H1 (cell line): Measurements from ENCODE around the gene PRRG1. TPM values are rescaled to one million over a fixed set of nuclear protein-coding genes. Genes with fewer than 3 reads are reported as not detected.

Source experiments
- CTCF ChIA-PET: fragments of 300-600 bp; sonication (Branson Sonifier 250); formaldehyde crosslinking; loops from one replicate; lab custom pipeline; 2021; ENCODE audit not compliant: partially characterized antibody; lab: Charles Lee
- POLR2A ChIA-PET: fragments of 300-600 bp; sonication (Branson Sonifier 250); formaldehyde crosslinking; loops from one replicate; lab custom pipeline; 2021; ENCODE audit warnings: inconsistent platforms; ENCODE audit not compliant: partially characterized antibody; lab: Charles Lee
- DNase-seq, 2 experiments: peaks; one replicate each; pipeline versions ENCODE4 v3.0.0 to v3.0.0-alpha.2; 2010 to 2022; ENCODE audit warnings: low spot score in 2 of 2, low read depth in 1 of 2, mixed read lengths in 1 of 2
- FAIRE-seq: peaks from 2 replicates; lab custom pipeline; 2011; peaks lifted over from hg19 to GRCh38; lab: Jason Lieb, UNC
- H2AFZ ChIP-seq: 2 replicates; pipeline ENCODE4 v1.8.1; 2012; ENCODE audit warnings: low read length, inconsistent platforms
- H2AK5ac ChIP-seq: 2 replicates; pipeline ENCODE4 v1.6.1; 2013; ENCODE audit warnings: low read depth, low read length
- H2BK120ac ChIP-seq: replicated peaks from 2 replicates; pipeline ENCODE3; 2013; ENCODE audit warnings: low read depth, low read length, inconsistent platforms
- H2BK12ac ChIP-seq: 2 replicates; pipeline ENCODE4 v1.6.1; 2013; ENCODE audit warnings: low read depth, low read length
- H2BK15ac ChIP-seq: 2 replicates; pipeline ENCODE4 v1.6.1; 2013; ENCODE audit warnings: low read length
- H2BK20ac ChIP-seq: 2 replicates; pipeline ENCODE4 v1.6.1; 2013; ENCODE audit warnings: low read length
- H2BK5ac ChIP-seq: 2 replicates; pipeline ENCODE4 v1.6.1; 2013; ENCODE audit warnings: low read depth, low read length
- H3K14ac ChIP-seq: 2 replicates; pipeline ENCODE4 v1.6.1; 2013; ENCODE audit warnings: inconsistent platforms; ENCODE audit not compliant: insufficient read length
- H3K18ac ChIP-seq: 2 replicates; pipeline ENCODE4 v1.6.1; 2013; ENCODE audit warnings: low read length; ENCODE audit errors: extremely low read depth
- H3K23ac ChIP-seq: 2 replicates; pipeline ENCODE4 v1.6.1; 2013; ENCODE audit warnings: inconsistent platforms; ENCODE audit not compliant: insufficient read length
- H3K23me2 ChIP-seq: 2 replicates; pipeline ENCODE4 v1.6.1; 2013; ENCODE audit warnings: low read depth, low read length
- H3K27ac ChIP-seq: 2 replicates; pipeline ENCODE4 v1.6.1; 2011; ENCODE audit warnings: low read depth, low read length, inconsistent platforms
- H3K27me3 ChIP-seq, 4 experiments: replicated peaks in 1 of 4; 1 replicate in 1 of 4; 2 replicates in 3 of 4; pipeline versions ENCODE4 v1.6.1 to v1.8.1; 2011 to 2013; ENCODE audit warnings: low read length in 3 of 4, mild to moderate bottlenecking in 3 of 4, inconsistent platforms in 2 of 4, mixed read lengths in 2 of 4, moderate library complexity in 1 of 4; ENCODE audit not compliant: control insufficient read depth in 3 of 4, insufficient read depth in 3 of 4; ENCODE audit errors: extremely low read depth in 1 of 4
- H3K36me3 ChIP-seq, 4 experiments: 2 replicates each; pipeline versions ENCODE4 v1.6.1 to v1.8.1; 2011 to 2013; ENCODE audit warnings: mild to moderate bottlenecking in 4 of 4, low read length in 3 of 4, moderate library complexity in 2 of 4, control low read depth in 1 of 4, inconsistent platforms in 1 of 4; ENCODE audit not compliant: insufficient read depth in 4 of 4, control insufficient read depth in 2 of 4
- H3K4ac ChIP-seq: replicated peaks from 2 replicates; pipeline ENCODE3; 2013; ENCODE audit warnings: low read length, low read depth, mixed read lengths, inconsistent platforms; ENCODE audit not compliant: insufficient read length
- H3K4me1 ChIP-seq, 4 experiments: replicated peaks in 1 of 4; 1 replicate in 1 of 4; 2 replicates in 3 of 4; pipeline versions ENCODE4 v1.6.1 to v1.8.1; 2011 to 2013; ENCODE audit warnings: low read length in 3 of 4, inconsistent platforms in 2 of 4, mixed read lengths in 1 of 4; ENCODE audit not compliant: insufficient read depth in 4 of 4, control insufficient read depth in 3 of 4
- H3K4me2 ChIP-seq, 2 experiments: 2 replicates each; pipeline versions ENCODE4 v1.6.1 to v1.8.1; 2011 to 2013; ENCODE audit warnings: low read depth in 2 of 2, low read length in 2 of 2, control low read depth in 1 of 2, inconsistent platforms in 1 of 2, mild to moderate bottlenecking in 1 of 2; ENCODE audit not compliant: insufficient read depth in 1 of 2
- H3K4me3 ChIP-seq, 4 experiments: fragments of 200-600, 300-600 bp in 1 of 4; sonication (generic), shearing (Covaris generic), sonication (Bioruptor Twin) in 1 of 4; 2 replicates each; pipeline versions ENCODE4 v1.5.1 to v1.8.1; 2011 to 2016; ENCODE audit warnings: low read length in 4 of 4, low read depth in 3 of 4, control low read depth in 2 of 4, inconsistent platforms in 2 of 4, mild to moderate bottlenecking in 2 of 4, mixed read lengths in 1 of 4, moderate library complexity in 1 of 4; ENCODE audit not compliant: insufficient read depth in 2 of 4; ENCODE audit errors: extremely low read depth in 1 of 4
- H3K56ac ChIP-seq: replicated peaks from 2 replicates; pipeline ENCODE3; 2013; ENCODE audit warnings: low read depth, mild to moderate bottlenecking, mixed read lengths, low read length, inconsistent platforms; ENCODE audit not compliant: insufficient read length
- H3K79me1 ChIP-seq: 2 replicates; pipeline ENCODE4 v1.6.1; 2013; ENCODE audit warnings: low read depth, low read length, control low read depth
- H3K79me2 ChIP-seq, 2 experiments: 2 replicates each; pipeline versions ENCODE4 v1.6.1 to v1.8.1; 2012 to 2013; ENCODE audit warnings: low read length in 2 of 2, mild to moderate bottlenecking in 2 of 2, inconsistent platforms in 1 of 2; ENCODE audit not compliant: insufficient read depth in 2 of 2, control insufficient read depth in 1 of 2
- H3K9ac ChIP-seq, 4 experiments: replicated peaks in 1 of 4; 1 replicate in 1 of 4; 2 replicates in 3 of 4; pipeline versions ENCODE4 v1.6.1 to v1.8.1; 2011 to 2013; ENCODE audit warnings: low read depth in 3 of 4, low read length in 3 of 4, control low read depth in 2 of 4, mild to moderate bottlenecking in 2 of 4, moderate library complexity in 2 of 4, inconsistent platforms in 1 of 4; ENCODE audit errors: extremely low read depth in 1 of 4
- H3K9me3 ChIP-seq, 2 experiments: 2 replicates each; pipeline versions ENCODE4 v1.6.1 to v1.8.1; 2012 to 2013; ENCODE audit warnings: mild to moderate bottlenecking in 2 of 2, moderate library complexity in 2 of 2, control low read depth in 1 of 2, inconsistent platforms in 1 of 2, low read depth in 1 of 2, low read length in 1 of 2, mixed read lengths in 1 of 2; ENCODE audit not compliant: insufficient read depth in 2 of 2
- H4K20me1 ChIP-seq, 2 experiments: replicated peaks in 1 of 2; 2 replicates each; pipeline versions ENCODE3 to v1.8.1; 2011 to 2013; ENCODE audit warnings: inconsistent platforms in 2 of 2, low read length in 2 of 2, mild to moderate bottlenecking in 1 of 2; ENCODE audit not compliant: insufficient read depth in 2 of 2, control insufficient read depth in 1 of 2
- H4K5ac ChIP-seq: 2 replicates; pipeline ENCODE4 v1.6.1; 2013; ENCODE audit warnings: low read length, low read depth, mixed read lengths, inconsistent platforms; ENCODE audit not compliant: insufficient read length
- H4K8ac ChIP-seq: 2 replicates; pipeline ENCODE4 v1.8.0; 2013; ENCODE audit warnings: mild to moderate bottlenecking, moderate library complexity, low read length, inconsistent platforms; ENCODE audit not compliant: insufficient read depth; ENCODE audit errors: extremely low read depth
- H4K91ac ChIP-seq: replicated peaks from 2 replicates; pipeline ENCODE3; 2013; ENCODE audit warnings: low read length, mixed read lengths, inconsistent platforms; ENCODE audit not compliant: insufficient read length
- TCF12 ChIP-seq: IDR thresholded peaks from 2 replicates; pipeline ENCODE4 v1.6.1; 2011; ENCODE audit warnings: low read depth, mild to moderate bottlenecking, low read length
- YY1 ChIP-seq: IDR thresholded peaks from 2 replicates; pipeline ENCODE4 v1.6.1; 2011; ENCODE audit warnings: low read depth, mild to moderate bottlenecking, low read length
- WGBS, 2 experiments: shearing (Covaris generic) in 1 of 2; methylation state at CpG; one replicate each; pipeline versions ENCODE4 v1.1.6 to v1.1.7; 2013 to 2015; ENCODE audit warnings: low lambda C conversion rate in 2 of 2, mixed read lengths in 2 of 2, inconsistent platforms in 1 of 2, low coverage in 1 of 2, missing lambda C conversion rate in 1 of 2; ENCODE audit not compliant: insufficient replicate concordance in 2 of 2, insufficient coverage in 1 of 2, insufficient read length in 1 of 2; ENCODE audit errors: extremely low coverage in 1 of 2, missing lambda C conversion rate in 1 of 2; 5-methylcytosine and 5-hydroxymethylcytosine counted together
- polyA plus RNA-seq, 7 experiments: library from polyadenylated mRNA; depleted of rRNA in 3 of 7; stranded (reverse) in 5 of 7; unstranded in 2 of 7; fragments of >200 nt in 5 of 7; fragments of 200-250 nt in 2 of 7; gene quantifications; 1 replicate in 5 of 7; 2 replicates in 1 of 7; 4 replicates in 1 of 7; pipeline versions ENCODE4 v1.2.1 to v1.2.3, GENCODE V29; 2011 to 2013; ENCODE audit warnings: missing spikeins in 2 of 7, mixed read lengths in 2 of 7
- total RNA-seq: library from RNA; stranded (reverse); fragmentation: NEBNext Ultra II Directional; extraction: Animal tissue kit (Norgen Biotek cat#: 25700); gene quantifications from 2 replicates; pipeline ENCODE4 v1.2.1, GENCODE V29; 2021

Gene PRRG1
- total and polyA plus RNA-seq, 2 of the 8 experiments (the other 6 are each of a cell fraction or from before 2014, with no cell fraction given) = 10.2 to 10.5 TPM

GRCh38 chrX:37357436-37357835 lies 8.3 kb downstream of the PRRG1 start:
- H4K5ac ChIP-seq = no peak overlapping the region
- no peak for FAIRE-seq
- POLR2A ChIA-PET = no interaction called here

More at GRCh38 chrX:37357436-37357835, 8.3 kb downstream of the PRRG1 start:
- no peak overlapping the region for H2BK15ac ChIP-seq
- no peak overlapping the region for H3K18ac ChIP-seq
- H2AK5ac ChIP-seq = no peak overlapping the region
- H3K79me2 ChIP-seq = peaks cover 0 to 85% of the 10 kb centered on the region in 2 experiments; a peak in 2 of 4 replicates
- H3K9me3 ChIP-seq = no peaks in the 10 kb centered on the region
- H3K27ac ChIP-seq = no peak overlapping the region
- DNase-seq = no peak
- H2BK12ac ChIP-seq = no peak overlapping the region
- H3K9ac ChIP-seq = no peak overlapping the region
- no peaks in the 10 kb centered on the region for H3K36me3 ChIP-seq
- H4K91ac ChIP-seq = no peak overlapping the region
- no peak overlapping the region for H3K56ac ChIP-seq
- no peak overlapping the region for H3K4ac ChIP-seq
- no peak overlapping the region for H3K23ac ChIP-seq
- TF ChIP-seq YY1 (no peak), TCF12 (no peak)
- TF ChIP-seq, all 59 proteins: peak for 0
- no peaks in the 10 kb centered on the region for H3K79me1 ChIP-seq
- H4K20me1 ChIP-seq = no peaks in the 10 kb centered on the region
- H3K4me2 ChIP-seq = no peak overlapping the region
- no peak overlapping the region for H3K14ac ChIP-seq
- no peak overlapping the region for H4K8ac ChIP-seq
- no peak overlapping the region for H2AFZ ChIP-seq
- H3K23me2 ChIP-seq = no peaks in the 10 kb centered on the region
- no peak overlapping the region for H3K4me3 ChIP-seq
- no peak overlapping the region for H2BK120ac ChIP-seq
- H2BK20ac ChIP-seq = no peak overlapping the region
- H2BK5ac ChIP-seq = no peak overlapping the region
- 93% methylated on average over 3 of the region's 3 CpGs; no CpG with 5 or more reads in 1 of the 2 experiments for whole genome bisulfite sequencing, 2 experiments
- H3K4me1 ChIP-seq = no peaks in the 10 kb centered on the region
- H3K27me3 ChIP-seq = no peaks in the 10 kb centered on the region
- CTCF ChIA-PET = interaction anchor here (0.6 kb wide), 1 partner anchor 57 kb away, joined by 3 read pairs; no protein-coding TSS in a partner anchor
